Neutrophil (primary cell): ENCODE measurements around the gene ADM5.

Experiments used
- H3K27ac ChIP-seq: fragments of 200-600 bp; sonication (generic); 2 replicates; pipeline ENCODE4 v1.5.1; 2016; ENCODE audit warnings: mild to moderate bottlenecking, moderate library complexity
- H3K27me3 ChIP-seq: fragments of 200-600 bp; sonication (generic); 2 replicates; pipeline ENCODE4 v1.6.0; 2016; ENCODE audit warnings: mild to moderate bottlenecking
- H3K36me3 ChIP-seq: fragments of 200-600 bp; sonication (generic); 2 replicates; pipeline ENCODE4 v1.5.1; 2017
- H3K4me1 ChIP-seq, 2 experiments: fragments of 200-600 bp in 1 of 2; sonication (generic) in 1 of 2; 1 replicate in 1 of 2; 2 replicates in 1 of 2; pipeline versions ENCODE4 v1.5.1 to v1.6.1; 2013 to 2016; ENCODE audit warnings: low read depth in 1 of 2, low read length in 1 of 2, mild to moderate bottlenecking in 1 of 2, moderate library complexity in 1 of 2; ENCODE audit not compliant: control insufficient read depth in 1 of 2, insufficient read depth in 1 of 2
- H3K4me3 ChIP-seq, 2 experiments: fragments of 200-600 bp in 1 of 2; sonication (generic) in 1 of 2; 1 replicate in 1 of 2; 2 replicates in 1 of 2; pipeline ENCODE4 v1.5.1; 2013 to 2016; ENCODE audit warnings: low read depth in 1 of 2, low read length in 1 of 2, mild to moderate bottlenecking in 1 of 2, moderate library complexity in 1 of 2
- H3K9me3 ChIP-seq: fragments of 200-600 bp; sonication (generic); 2 replicates; pipeline ENCODE4 v1.5.1; 2016
- CTCF ChIP-seq: fragments of 200-600 bp; sonication (generic); IDR thresholded peaks from 2 replicates; pipeline ENCODE4 v1.5.1; 2016; ENCODE audit warnings: antibody characterized with exemption

The ADM5 gene

GRCh38 chr19:49656456-49657109 lies 32.8 kb upstream of the ADM5 start:
- no peaks in the 10 kb centered on the region for H3K9me3 ChIP-seq
- H3K4me1 ChIP-seq: no peaks in the 10 kb centered on the region
- no peak for TF ChIP-seq CTCF
- H3K4me3 ChIP-seq: no peak overlapping the region
- H3K27ac ChIP-seq: no peak overlapping the region
- H3K27me3 ChIP-seq: no peaks in the 10 kb centered on the region
- peaks cover 96% of the 10 kb centered on the region for H3K36me3 ChIP-seq

- Histone ChIP-seq H3K27ac (no peak overlapping the region), H3K36me3 (peaks cover 100% of the 10 kb centered on the region), H3K27me3 (no peaks in the 10 kb centered on the region), H3K4me1 (no peaks in the 10 kb centered on the region), H3K9me3 (no peaks in the 10 kb centered on the region), H3K4me3 (no peak overlapping the region)
- no peak for TF ChIP-seq CTCF
Measured at GRCh38 chr19:49657493-49658138, 31.8 kb upstream of the ADM5 start.

- Histone ChIP-seq H3K4me1 (peaks cover 2% of the 10 kb centered on the region in 2 experiments), H3K36me3 (peaks cover 100% of the 10 kb centered on the region)
Measured at GRCh38 chr19:49658139-49658517, 31.3 kb upstream of the ADM5 start.

GRCh38 chr19:49658566-49659442 lies 30.6 kb upstream of the ADM5 start:
- TF ChIP-seq CTCF: no peak

More at GRCh38 chr19:49658139-49658517, 31.3 kb upstream of the ADM5 start:
- TF ChIP-seq CTCF: no peak
- no peaks in the 10 kb centered on the region for H3K27me3 ChIP-seq
- no peak overlapping the region for H3K27ac ChIP-seq
- H3K9me3 ChIP-seq: no peaks in the 10 kb centered on the region
- no peak overlapping the region for H3K4me3 ChIP-seq

GRCh38 chr19:49660338-49660961 lies 28.9 kb upstream of the ADM5 start:
- no peak for TF ChIP-seq CTCF
- Histone ChIP-seq H3K36me3 (peaks cover 78% of the 10 kb centered on the region), H3K27ac (no peak overlapping the region), H3K4me1 (peaks cover 21 to 24% of the 10 kb centered on the region in 2 experiments), H3K4me3 (no peak overlapping the region), H3K27me3 (no peaks in the 10 kb centered on the region), H3K9me3 (no peaks in the 10 kb centered on the region)

More at GRCh38 chr19:49658566-49659442, 30.6 kb upstream of the ADM5 start:
- no peaks in the 10 kb centered on the region for H3K27me3 ChIP-seq
- peaks cover 95% of the 10 kb centered on the region for H3K36me3 ChIP-seq
- no peak overlapping the region for H3K4me3 ChIP-seq
- no peaks in the 10 kb centered on the region for H3K9me3 ChIP-seq
- no peak overlapping the region for H3K27ac ChIP-seq
- peaks cover 8 to 9% of the 10 kb centered on the region in 2 experiments for H3K4me1 ChIP-seq
